GM19395 (cell line): ENCODE measurements around the gene HK1.
"Not testable (repeated sequence)": the region's sequence is repeated elsewhere in the genome, so short reads cannot be mapped to it uniquely, and the experiment has no call there.

ENCODE experiments used
- ATAC-seq: cut with Tn5 transposase; IDR thresholded peaks from one replicate; pipeline ENCODE4 v1.9.1; 2021; ENCODE audit warnings: mild to moderate bottlenecking, moderate library complexity; ENCODE audit not compliant: unreplicated experiment

Gene HK1

DNA sequence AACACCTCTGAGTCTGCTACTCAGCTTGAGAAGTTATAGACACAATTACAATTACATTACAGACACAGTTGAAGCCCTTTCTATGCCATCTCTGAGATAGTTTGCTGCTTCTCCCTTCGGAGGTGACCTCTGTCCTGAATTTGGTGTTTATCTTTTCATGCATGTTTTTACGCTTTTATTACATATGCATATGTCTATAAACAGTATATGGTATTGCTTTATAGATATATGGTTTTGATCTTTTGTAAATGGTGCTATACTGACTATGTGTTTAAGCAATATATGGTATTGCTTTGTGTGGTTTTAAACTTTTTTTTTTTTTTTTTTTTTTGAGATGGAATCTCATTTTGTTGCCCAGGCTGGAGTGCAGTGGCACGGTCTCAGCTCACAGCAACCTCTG lies 48.4 kb downstream of the HK1 start:
- ATAC-seq: no peak

DNA sequence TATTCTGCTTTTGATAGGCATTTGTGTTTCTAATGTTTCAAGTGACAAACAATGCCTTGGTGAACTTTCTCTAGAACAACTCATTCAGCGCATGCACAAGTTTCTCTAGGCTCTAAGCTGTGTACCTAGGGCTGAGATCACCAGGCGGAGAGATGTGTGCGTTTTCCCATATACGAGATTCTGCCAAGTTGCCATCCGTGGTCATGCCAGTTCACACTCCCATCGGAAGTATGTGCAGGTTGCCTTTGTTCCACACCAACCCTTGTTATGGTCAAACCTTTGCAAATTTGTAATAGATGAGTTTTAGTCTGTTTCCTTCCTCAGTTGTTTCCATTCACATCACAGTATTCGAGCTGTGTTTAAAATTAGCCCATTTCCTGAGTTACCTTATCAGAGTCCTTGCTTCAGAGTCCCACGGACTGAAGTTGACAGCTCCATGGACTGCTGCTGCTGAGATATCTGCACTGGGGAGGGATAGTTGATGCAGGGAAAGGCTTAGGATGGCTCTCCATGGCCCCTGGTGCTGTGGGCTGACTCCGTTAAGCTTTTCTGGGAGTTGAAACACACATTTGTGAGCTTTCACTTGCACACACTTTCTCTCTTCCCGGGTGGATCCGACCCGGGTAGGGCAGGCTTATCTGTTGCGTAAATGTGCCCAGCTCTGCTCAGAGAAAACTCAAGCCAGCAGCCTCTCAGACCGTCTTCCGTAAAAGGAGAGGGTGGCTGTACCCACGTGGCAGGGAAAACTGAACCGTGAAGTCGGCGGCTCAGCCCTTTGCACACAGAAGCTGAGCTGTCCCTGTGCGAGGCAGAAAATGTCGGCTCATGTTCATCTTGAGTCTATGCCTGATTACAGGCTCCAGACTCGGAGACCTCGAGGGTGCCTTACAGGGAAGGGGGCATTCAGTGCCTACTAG lies 49.4 kb downstream of the HK1 start:
- ATAC-seq: peak; percentile 83

- ATAC-seq: peak; percentile 16
Measured at GRCh38 chr10:69328380-69328735, 50.1 kb downstream of the HK1 start.

DNA sequence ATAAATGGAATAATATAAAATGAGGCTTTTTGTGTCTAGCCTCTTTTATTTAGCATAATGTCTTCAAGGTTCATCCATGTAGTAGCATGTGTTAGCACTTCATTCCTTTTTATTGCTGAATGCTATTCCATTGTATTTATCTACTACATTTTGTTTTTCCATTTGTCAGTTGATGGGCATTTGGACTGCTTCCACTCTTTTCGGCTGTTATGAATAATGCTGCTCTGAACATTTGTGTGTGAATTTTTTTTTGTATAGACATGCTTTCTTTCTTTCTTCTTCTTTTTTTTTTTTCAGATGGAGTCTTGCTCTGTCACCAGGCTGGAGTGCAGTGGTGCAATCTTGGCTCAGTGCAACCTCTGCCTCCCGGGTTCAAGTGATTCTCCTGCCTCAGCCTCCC lies 50.6 kb downstream of the HK1 start:
- ATAC-seq: not testable (repeated sequence)

DNA sequence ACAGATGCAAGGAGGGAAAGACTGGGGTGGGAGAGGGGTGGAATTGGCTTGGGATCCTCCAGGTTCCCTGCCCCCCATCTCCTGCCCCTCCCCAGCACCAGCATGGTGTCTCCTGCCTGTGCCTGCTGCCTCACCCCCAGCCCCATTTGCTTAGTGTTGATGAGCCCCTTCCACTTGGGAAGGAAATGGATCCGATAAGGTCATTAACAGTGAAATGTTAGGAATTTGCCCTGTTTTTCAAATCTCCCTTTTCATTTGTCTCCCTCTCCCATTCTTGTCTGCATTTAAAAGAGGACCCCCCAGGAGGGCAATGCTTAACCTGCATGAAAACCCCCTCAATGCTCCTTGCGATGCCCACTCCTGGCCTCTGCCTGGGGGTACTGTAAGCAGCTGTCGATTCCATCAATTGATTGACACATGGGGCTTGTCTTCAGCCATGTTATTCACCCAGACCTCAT lies 51.5 kb downstream of the HK1 start:
- no peak for ATAC-seq

DNA sequence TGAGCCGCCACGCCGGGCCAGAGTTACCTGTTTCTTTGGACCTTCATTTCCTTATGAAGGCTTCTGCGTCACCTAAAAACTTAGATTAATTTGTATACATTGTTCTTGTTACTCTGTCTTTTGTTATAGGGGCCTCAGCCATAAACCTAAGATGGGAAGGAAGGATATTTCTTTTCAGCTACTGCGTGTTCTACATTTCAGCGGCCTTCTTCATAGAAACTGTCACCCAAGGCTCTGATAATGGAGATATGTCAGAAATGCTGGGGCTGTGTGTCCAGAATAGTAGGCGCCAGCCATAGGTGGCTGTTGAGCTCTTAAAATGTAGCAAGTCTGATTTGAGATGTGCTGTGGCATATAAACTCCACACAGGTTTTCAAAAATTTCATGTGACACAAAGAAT lies 52.9 kb downstream of the HK1 start:
- no peak for ATAC-seq

GRCh38 chr10:69332278-69333010 lies 54.1 kb downstream of the HK1 start:
- ATAC-seq: no peak

DNA sequence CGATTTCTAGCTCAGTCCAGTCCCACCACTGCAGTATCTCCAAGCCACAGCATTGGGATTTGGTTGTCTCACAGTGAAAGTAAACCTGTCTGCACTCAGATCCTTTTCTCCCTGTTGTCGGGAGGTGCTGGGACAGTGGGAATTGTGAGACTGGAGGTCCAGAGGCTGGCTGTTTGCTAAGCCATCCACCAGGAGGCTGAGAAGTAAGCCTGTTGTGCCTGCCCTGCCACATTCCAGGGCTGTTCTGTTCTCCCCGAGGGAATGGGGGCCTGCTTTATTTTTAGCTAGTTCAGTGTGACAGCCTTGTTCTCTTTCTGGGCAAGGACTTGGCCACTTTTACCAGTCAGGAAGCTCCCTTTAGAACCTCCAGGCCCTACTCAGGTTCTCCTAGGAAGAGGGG lies 54.9 kb downstream of the HK1 start:
- no peak for ATAC-seq

- ATAC-seq: not testable (repeated sequence)
Measured at GRCh38 chr10:69333865-69334301, 55.6 kb downstream of the HK1 start.

DNA sequence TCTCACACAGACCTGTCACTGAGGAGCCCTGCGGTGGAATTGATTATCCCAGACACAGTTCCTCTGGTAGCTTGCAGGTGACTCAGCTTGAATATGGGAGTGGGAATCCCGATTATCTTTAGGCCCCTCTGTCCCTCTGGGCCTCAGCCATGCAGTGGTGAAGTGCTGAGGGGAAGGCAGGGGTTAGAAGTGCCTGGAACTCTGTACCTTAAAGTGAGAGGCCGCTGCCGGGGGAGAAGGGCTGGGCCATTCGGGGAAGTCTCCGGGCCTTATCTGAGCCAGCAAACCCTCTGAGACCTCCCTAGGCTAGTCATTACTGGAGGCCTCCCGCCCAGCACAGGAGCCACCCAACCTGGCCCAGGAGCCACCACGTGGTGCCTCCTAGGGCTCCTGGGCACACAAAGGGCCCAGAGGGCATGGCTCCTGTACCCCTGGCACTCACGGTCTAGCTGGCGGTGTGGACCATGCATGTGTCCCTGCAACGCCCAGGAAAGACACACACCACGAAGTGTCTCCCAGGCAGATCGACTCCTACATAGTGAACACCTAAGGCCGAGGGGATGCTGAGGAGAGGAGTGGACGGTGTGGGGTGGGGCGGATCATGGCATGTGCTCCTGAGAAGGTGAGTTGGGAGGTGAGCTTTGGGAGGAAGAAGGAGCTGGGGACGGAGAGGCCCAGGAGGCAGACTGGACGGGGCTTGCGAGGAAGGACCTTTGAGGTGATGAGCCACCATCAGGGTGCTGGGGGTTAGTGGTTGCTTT lies 56.2 kb downstream of the HK1 start:
- no peak for ATAC-seq

- ATAC-seq: no peak
Measured at GRCh38 chr10:69335063-69335587, 56.8 kb downstream of the HK1 start.

DNA sequence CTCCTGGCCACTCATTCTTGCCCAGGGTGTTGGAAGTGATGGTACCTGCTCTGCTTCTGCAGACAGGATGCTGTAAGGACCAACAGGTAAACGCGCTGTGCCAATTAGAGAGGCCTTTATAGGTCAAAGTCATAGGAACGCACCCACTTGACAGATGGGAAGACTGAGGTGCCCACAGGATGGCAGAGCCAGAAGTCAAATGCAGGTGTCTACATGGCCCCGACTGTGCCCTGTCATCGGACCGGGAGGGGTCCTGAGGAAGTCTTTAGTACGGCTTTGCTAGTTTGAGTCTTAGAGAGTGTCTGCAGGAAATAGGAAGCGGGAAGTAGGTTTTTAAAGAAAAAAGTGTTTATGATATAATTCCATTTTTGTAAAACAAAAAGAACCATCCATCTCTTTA lies 57.3 kb downstream of the HK1 start:
- ATAC-seq: no peak

- ATAC-seq: no peak
Measured at GRCh38 chr10:69336952-69337295, 58.6 kb downstream of the HK1 start.

DNA sequence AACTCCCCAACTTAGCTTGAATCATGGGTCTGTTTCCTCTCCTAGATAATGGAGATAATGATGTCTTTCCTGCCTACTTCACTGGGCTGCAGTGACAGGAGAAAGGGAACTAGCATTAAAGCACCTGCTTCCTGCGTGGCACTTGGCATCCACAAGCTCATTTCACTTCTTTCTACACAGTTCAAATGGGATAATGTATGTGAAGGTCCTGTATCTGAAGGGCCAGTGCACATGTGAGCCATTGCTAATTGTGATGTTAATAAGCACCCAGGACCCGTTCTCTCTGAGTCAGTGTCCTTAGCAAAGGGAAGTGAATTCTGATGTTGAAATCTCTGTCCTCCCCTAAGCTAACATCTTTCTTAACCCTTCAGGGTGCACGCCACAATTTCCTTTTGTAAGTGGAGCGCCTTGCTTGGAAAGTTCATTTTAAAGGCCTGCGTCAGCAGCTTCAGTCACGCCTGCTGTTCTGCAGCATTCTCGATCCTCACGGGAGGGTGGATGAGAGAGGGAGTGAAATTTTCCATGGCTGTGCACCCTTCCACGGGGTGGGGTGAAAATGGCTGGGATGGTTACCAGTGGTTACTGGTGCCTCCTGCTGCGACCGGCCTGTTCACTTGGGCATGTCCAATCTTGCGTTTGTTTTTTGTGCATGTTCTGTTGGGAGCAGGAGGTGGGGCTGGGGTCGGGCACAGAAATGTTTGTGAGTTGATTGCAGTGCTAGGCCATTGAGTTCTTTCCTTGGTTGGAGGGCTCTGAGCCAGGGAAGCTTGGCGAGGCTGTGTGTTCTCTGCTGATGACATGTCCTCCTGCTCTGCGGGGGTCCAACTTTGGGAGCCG lies 59.2 kb downstream of the HK1 start:
- ATAC-seq: no peak

GRCh38 chr10:69338133-69338456 lies 59.8 kb downstream of the HK1 start:
- ATAC-seq: no peak

DNA sequence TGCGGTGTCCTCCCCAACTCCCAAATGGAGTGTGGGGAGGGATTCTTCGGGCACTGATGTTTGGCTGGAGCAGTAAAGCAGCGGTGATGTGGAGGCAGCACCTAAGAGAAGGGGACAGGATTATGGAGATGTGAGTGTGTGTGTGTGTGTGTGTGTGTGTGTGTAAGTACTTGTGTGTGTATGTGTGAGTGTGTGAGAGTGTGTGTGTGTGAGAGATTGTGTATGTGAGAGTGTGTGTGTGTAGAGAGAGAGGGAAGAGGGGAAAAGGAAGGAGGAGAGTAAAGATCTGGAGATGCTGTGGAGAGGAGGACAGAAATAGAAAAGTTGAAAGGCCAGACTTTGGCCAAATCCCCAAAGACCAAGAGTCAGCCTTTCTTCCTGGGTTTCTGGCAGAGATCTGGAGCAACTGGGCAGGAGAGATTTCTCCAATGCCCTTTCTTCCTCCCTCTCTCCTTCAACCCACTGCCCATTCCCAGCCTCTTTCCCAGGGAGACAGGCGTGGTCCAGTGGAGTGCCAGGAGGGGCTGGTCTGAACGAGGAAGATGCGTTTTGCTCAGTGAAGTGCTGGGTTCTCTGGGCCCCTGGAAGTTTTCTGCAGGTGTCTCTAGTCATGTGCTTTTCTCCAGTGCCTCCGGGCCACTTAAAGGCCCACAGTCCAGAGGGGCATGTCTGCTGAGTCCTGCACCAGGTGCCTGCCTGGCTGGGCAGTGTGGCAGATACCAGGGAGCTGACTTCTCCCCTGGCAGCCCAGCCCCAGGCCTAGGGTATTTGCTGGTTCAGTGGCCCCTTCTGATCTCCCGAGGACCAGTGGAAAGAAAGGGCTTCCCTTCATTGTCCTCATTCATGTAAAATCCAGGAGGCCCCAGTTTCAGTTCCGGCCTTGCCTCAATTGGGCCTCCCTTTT lies 60.5 kb downstream of the HK1 start:
- no peak for ATAC-seq

GRCh38 chr10:69340695-69341094 lies 62.4 kb downstream of the HK1 start:
- no peak for ATAC-seq

DNA sequence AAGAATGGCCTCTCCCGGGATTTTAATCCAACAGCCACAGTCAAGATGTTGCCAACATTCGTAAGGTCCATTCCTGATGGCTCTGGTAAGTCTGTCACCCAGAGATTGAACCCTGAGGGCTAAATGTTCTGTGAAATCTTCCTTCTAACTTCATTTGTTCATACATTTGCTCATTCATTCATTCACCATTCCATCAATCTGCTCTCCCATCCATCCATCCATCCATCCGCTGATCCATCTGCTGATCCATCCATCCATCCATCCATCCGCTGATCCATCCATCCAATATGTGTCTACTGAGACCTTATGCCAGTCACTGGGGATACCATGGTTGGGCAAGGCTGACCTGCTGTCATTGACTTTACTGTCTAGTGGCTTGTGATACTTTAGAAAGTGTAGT lies 65.6 kb downstream of the HK1 start:
- no peak for ATAC-seq

DNA sequence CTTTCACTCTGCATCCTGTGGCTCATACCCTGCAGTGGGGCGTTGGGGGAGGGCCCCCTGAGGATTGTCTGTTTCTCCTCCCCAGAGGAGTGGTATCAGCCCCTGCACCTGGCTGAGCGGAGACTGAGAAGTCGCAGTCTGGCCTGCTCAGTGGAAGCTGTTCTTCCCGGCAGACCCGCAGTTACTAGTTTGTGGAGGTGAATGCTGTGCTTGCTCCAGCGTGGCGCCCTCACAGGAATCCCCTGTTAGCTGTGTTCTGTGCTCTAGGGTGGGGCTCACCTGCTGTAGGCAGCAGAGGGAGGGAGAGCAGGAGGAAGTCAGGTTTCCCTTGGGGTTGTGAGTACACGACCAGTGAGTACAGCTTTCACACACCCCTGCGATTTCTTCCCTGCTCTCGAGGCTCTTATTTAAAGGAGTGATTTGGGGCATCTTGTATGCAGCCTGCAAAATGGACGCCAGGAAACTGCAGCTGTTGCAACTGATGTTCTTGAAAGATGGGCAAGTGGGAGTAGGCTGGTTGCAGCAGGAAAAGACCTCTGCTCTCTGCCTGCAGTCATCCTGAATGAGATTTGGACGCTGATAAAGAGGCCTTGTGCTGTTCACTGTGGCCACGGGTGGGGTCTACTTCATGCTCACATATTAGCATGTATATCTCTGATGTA lies 66.4 kb downstream of the HK1 start:
- peak; percentile 76 for ATAC-seq
